WTC11 (cell line): Measurements from ENCODE around the gene CLMN. TPM values are rescaled to one million over a fixed set of nuclear protein-coding genes. Genes with fewer than 3 reads are reported as not detected.

ENCODE experiments used
- ATAC-seq: fragments of 200-7000 bp; cut with Tn5 transposase; 2 replicates; pipeline ENCODE4 v1.10.0; 2021; ENCODE audit warnings: mild to moderate bottlenecking, moderate library complexity
- CTCF ChIA-PET: fragments of 300-600 bp; sonication (Branson Sonifier 250); formaldehyde crosslinking; loops from one replicate; lab custom pipeline; 2021; ENCODE audit warnings: antibody characterized with exemption; lab: Charles Lee
- POLR2A ChIA-PET: fragments of 350-600 bp; sonication (Branson Sonifier 250); formaldehyde crosslinking; loops from one replicate; lab custom pipeline; 2021; ENCODE audit warnings: antibody characterized with exemption; lab: Charles Lee
- DNase-seq: peaks from one replicate; pipeline ENCODE4 v3.0.0; 2021; ENCODE audit warnings: low spot score
- H3K27ac Mint-ChIP-seq: 2 replicates; pipeline ENCODE4 v1.8.0; 2021; ENCODE audit warnings: mixed read lengths
- H3K27me3 Mint-ChIP-seq: 2 replicates; pipeline ENCODE4 v1.8.0; 2021; ENCODE audit warnings: low read depth, mild to moderate bottlenecking, moderate library complexity, mixed read lengths
- H3K36me3 Mint-ChIP-seq: 2 replicates; pipeline ENCODE4 v1.8.0; 2021; ENCODE audit warnings: mixed read lengths
- H3K4me1 Mint-ChIP-seq: 2 replicates; pipeline ENCODE4 v1.8.0; 2022; ENCODE audit warnings: mixed read lengths
- H3K4me3 Mint-ChIP-seq: 2 replicates; pipeline ENCODE4 v1.8.0; 2021; ENCODE audit warnings: mild to moderate bottlenecking, moderate library complexity, mixed read lengths
- H3K9me3 Mint-ChIP-seq: 2 replicates; pipeline ENCODE4 v1.8.0; 2021; ENCODE audit warnings: mixed read lengths
- AFF4 ChIP-seq: sonication (generic); formaldehyde crosslinking; IDR thresholded peaks from 2 replicates; pipeline ENCODE4 v1.8.1; 2023; ENCODE audit warnings: mild to moderate bottlenecking, missing genetic modification reagents, borderline replicate concordance
- CREM ChIP-seq: sonication (generic); formaldehyde crosslinking; IDR thresholded peaks from 2 replicates; pipeline ENCODE4 v1.8.1; 2022; ENCODE audit warnings: mild to moderate bottlenecking, missing genetic modification reagents, moderate library complexity
- E2F1 ChIP-seq: sonication (generic); formaldehyde crosslinking; IDR thresholded peaks from 2 replicates; pipeline ENCODE4 v1.8.0; 2022; ENCODE audit warnings: mild to moderate bottlenecking, missing genetic modification reagents
- E2F4 ChIP-seq: sonication (generic); formaldehyde crosslinking; IDR thresholded peaks from 2 replicates; pipeline ENCODE4 v1.8.1; 2022; ENCODE audit warnings: low read depth, mild to moderate bottlenecking, moderate library complexity, missing genetic modification reagents, borderline replicate concordance
- FOXJ3 ChIP-seq: sonication (generic); formaldehyde crosslinking; IDR thresholded peaks from 2 replicates; pipeline ENCODE4 v1.9.0; 2021; ENCODE audit warnings: missing genetic modification reagents, mild to moderate bottlenecking, borderline replicate concordance
- FOXK1 ChIP-seq: sonication (generic); formaldehyde crosslinking; IDR thresholded peaks from 2 replicates; pipeline ENCODE4 v1.8.0; 2022; ENCODE audit warnings: mild to moderate bottlenecking, moderate library complexity, missing genetic modification reagents
- FOXP4 ChIP-seq: sonication (generic); formaldehyde crosslinking; IDR thresholded peaks from 2 replicates; pipeline ENCODE4 v1.8.0; 2022; ENCODE audit warnings: mild to moderate bottlenecking, missing genetic modification reagents
- IRF1 ChIP-seq: sonication (generic); formaldehyde crosslinking; IDR thresholded peaks from 2 replicates; pipeline ENCODE4 v1.8.0; 2023; ENCODE audit warnings: missing genetic modification reagents
- KAT7 ChIP-seq: sonication (generic); formaldehyde crosslinking; IDR thresholded peaks from 2 replicates; pipeline ENCODE4 v1.8.1; 2023; ENCODE audit warnings: missing genetic modification reagents, mild to moderate bottlenecking, borderline replicate concordance
- MYBL2 ChIP-seq: sonication (generic); formaldehyde crosslinking; IDR thresholded peaks from 2 replicates; pipeline ENCODE4 v1.8.1; 2023; ENCODE audit warnings: mild to moderate bottlenecking, moderate library complexity, missing genetic modification reagents
- NFATC4 ChIP-seq: fragments of 250-450 bp; sonication (Bioruptor Pico); IDR thresholded peaks from 2 replicates; pipeline ENCODE4 v1.9.0; 2021; ENCODE audit warnings: mild to moderate bottlenecking
- NFE2L1 ChIP-seq: sonication (generic); formaldehyde crosslinking; IDR thresholded peaks from 2 replicates; pipeline ENCODE4 v1.8.1; 2023; ENCODE audit warnings: missing genetic modification reagents
- SMAD4 ChIP-seq: sonication (generic); formaldehyde crosslinking; IDR thresholded peaks from 2 replicates; pipeline ENCODE4 v1.8.0; 2022; ENCODE audit warnings: mild to moderate bottlenecking, missing genetic modification reagents
- SOX15 ChIP-seq: fragments of 250-450 bp; sonication (Bioruptor Pico); IDR thresholded peaks from 2 replicates; pipeline ENCODE4 v1.9.0; 2021; ENCODE audit warnings: mild to moderate bottlenecking
- SP1 ChIP-seq: sonication (generic); formaldehyde crosslinking; conservative IDR thresholded peaks from 2 replicates; pipeline ENCODE4 v1.8.1; 2022; ENCODE audit warnings: missing genetic modification reagents
- TEAD1 ChIP-seq: sonication (generic); formaldehyde crosslinking; IDR thresholded peaks from 2 replicates; pipeline ENCODE4 v1.8.0; 2022; ENCODE audit warnings: mild to moderate bottlenecking, missing genetic modification reagents
- TEAD4 ChIP-seq: sonication (generic); formaldehyde crosslinking; IDR thresholded peaks from 2 replicates; pipeline ENCODE4 v1.8.0; 2022; ENCODE audit warnings: mild to moderate bottlenecking, missing genetic modification reagents
- ZNF317 ChIP-seq: sonication (generic); formaldehyde crosslinking; IDR thresholded peaks from 2 replicates; pipeline ENCODE4 v1.8.1; 2023; ENCODE audit warnings: low read depth, mild to moderate bottlenecking, moderate library complexity, missing genetic modification reagents, borderline replicate concordance
- ZNF425 ChIP-seq: fragments of 250-450 bp; sonication (Bioruptor Pico); conservative IDR thresholded peaks from 2 replicates; pipeline ENCODE4 v1.9.0; 2021; ENCODE audit warnings: mild to moderate bottlenecking
- total RNA-seq: library from RNA; stranded (reverse); gene quantifications from 3 replicates; pipeline ENCODE4 v1.2.3, GENCODE V29; 2021

Gene CLMN
- total RNA-seq, 1 experiment from 2014 or later = 12.2 TPM

- TF ChIP-seq SOX15 (CRISPR knock-in tag) = no peak
- no peak for TF ChIP-seq TEAD4 (CRISPR knock-in tag)
- TF ChIP-seq KAT7 (CRISPR knock-in tag) = no peak
- TF ChIP-seq SMAD4 (CRISPR knock-in tag) = no peak
- TF ChIP-seq MYBL2 (CRISPR knock-in tag) = no peak
- no peak for TF ChIP-seq SP1 (CRISPR knock-in tag)
- no peak for TF ChIP-seq E2F4
- no peak for TF ChIP-seq FOXP4 (CRISPR knock-in tag)
- TF ChIP-seq ZNF317 (CRISPR knock-in tag) = no peak
- TF ChIP-seq FOXJ3 (CRISPR knock-in tag) = no peak
- no peak for TF ChIP-seq TEAD1
- no peak for TF ChIP-seq IRF1 (CRISPR knock-in tag)
- no peak for TF ChIP-seq CREM (CRISPR knock-in tag)
- no peak for TF ChIP-seq AFF4 (CRISPR knock-in tag)
- TF ChIP-seq ZNF425 (CRISPR knock-in tag) = no peak
- TF ChIP-seq NFATC4 = no peak
- no peak for TF ChIP-seq NFE2L1 (CRISPR knock-in tag)
- no peak for TF ChIP-seq FOXK1
- TF ChIP-seq E2F1 (CRISPR knock-in tag) = no peak
- DNase-seq (no peak), ATAC-seq (no peak)
- Mint-ChIP-seq H3K27ac (no peak overlapping the region), H3K9me3 (peaks cover 12% of the 10 kb centered on the region), H3K4me1 (peaks cover 55% of the 10 kb centered on the region), H3K4me3 (no peak overlapping the region), H3K27me3 (peaks cover 2% of the 10 kb centered on the region), H3K36me3 (no peaks in the 10 kb centered on the region)
- CTCF ChIA-PET = interaction anchor here (0.6 kb wide), 1 partner anchor 727 kb away, joined by 3 read pairs; no protein-coding TSS in a partner anchor
- POLR2A ChIA-PET = no interaction called here
Observed at GRCh38 chr14:95248432-95248831, 71.3 kb downstream of the CLMN start.
